Neuronal stem cell (in vitro differentiated cells): ENCODE measurements around the gene RARA.
"Not testable (repeated sequence)": the region's sequence is repeated elsewhere in the genome, so short reads cannot be mapped to it uniquely, and the experiment has no call there.

Experiments used
- DNase-seq: peaks from one replicate; pipeline ENCODE4 v3.0.0-alpha.2; 2013; ENCODE audit warnings: low spot score
- H2AFZ ChIP-seq: one replicate; pipeline ENCODE4 v1.6.1; 2013; ENCODE audit warnings: mild to moderate bottlenecking, low read length, inconsistent platforms
- H2AK5ac ChIP-seq: 2 replicates; pipeline ENCODE4 v1.6.1; 2013; ENCODE audit warnings: low read depth, mild to moderate bottlenecking, inconsistent platforms, low read length, moderate library complexity, mixed read lengths
- H2BK120ac ChIP-seq: 2 replicates; pipeline ENCODE4 v1.6.1; 2013; ENCODE audit warnings: low read depth, mild to moderate bottlenecking, inconsistent platforms, low read length, moderate library complexity, mixed read lengths
- H2BK12ac ChIP-seq: one replicate; pipeline ENCODE4 v1.6.1; 2013; ENCODE audit warnings: low read length, inconsistent platforms
- H2BK15ac ChIP-seq: 2 replicates; pipeline ENCODE4 v1.6.1; 2013; ENCODE audit warnings: mild to moderate bottlenecking, low read length, inconsistent platforms, mixed read lengths
- H2BK5ac ChIP-seq: one replicate; pipeline ENCODE4 v1.6.1; 2013; ENCODE audit warnings: inconsistent platforms, mild to moderate bottlenecking, low read length, moderate library complexity
- H3K14ac ChIP-seq: one replicate; pipeline ENCODE4 v1.6.1; 2013; ENCODE audit warnings: low read length, inconsistent platforms
- H3K18ac ChIP-seq: 2 replicates; pipeline ENCODE4 v1.6.1; 2013; ENCODE audit warnings: low read length, inconsistent platforms
- H3K23ac ChIP-seq: 2 replicates; pipeline ENCODE4 v1.6.1; 2013; ENCODE audit warnings: low read depth, mild to moderate bottlenecking, mixed read lengths, low read length, inconsistent platforms; ENCODE audit not compliant: poor library complexity
- H3K27ac ChIP-seq: replicated peaks from 3 replicates; pipeline ENCODE4 v1.5.1; 2013; ENCODE audit warnings: low read length, inconsistent platforms
- H3K27me3 ChIP-seq, 3 experiments: 2 replicates each; pipeline ENCODE4 v1.6.1; 2013; ENCODE audit warnings: low read length in 3 of 3, mild to moderate bottlenecking in 2 of 3, inconsistent platforms in 1 of 3, low read depth in 1 of 3, mixed read lengths in 1 of 3, moderate library complexity in 1 of 3; ENCODE audit not compliant: control insufficient read depth in 3 of 3, insufficient read depth in 3 of 3
- H3K36me3 ChIP-seq, 2 donors: replicated peaks in 1 of 2; 2 replicates each; pipeline ENCODE4 v1.6.1; 2013; ENCODE audit warnings: low read length in 2 of 2; ENCODE audit not compliant: control insufficient read depth in 2 of 2, insufficient read depth in 2 of 2
- H3K4ac ChIP-seq: 2 replicates; pipeline ENCODE4 v1.6.1; 2013; ENCODE audit warnings: inconsistent platforms, mild to moderate bottlenecking, low read length, moderate library complexity
- H3K4me1 ChIP-seq, 2 donors: 1 replicate in 1 of 2; 2 replicates in 1 of 2; pipeline ENCODE4 v1.6.1; 2013; ENCODE audit warnings: low read length in 2 of 2, low read depth in 1 of 2; ENCODE audit not compliant: control insufficient read depth in 2 of 2, insufficient read depth in 1 of 2
- H3K4me2 ChIP-seq: one replicate; pipeline ENCODE4 v1.6.1; 2013; ENCODE audit warnings: mild to moderate bottlenecking, low read length, inconsistent platforms; ENCODE audit not compliant: insufficient read depth, poor library complexity, severe bottlenecking
- H3K4me3 ChIP-seq, 2 donors: 2 replicates each; pipeline ENCODE4 v1.5.1; 2013; ENCODE audit warnings: low read length in 2 of 2, mild to moderate bottlenecking in 2 of 2, inconsistent platforms in 1 of 2, moderate library complexity in 1 of 2
- H3K79me1 ChIP-seq: one replicate; pipeline ENCODE4 v1.6.1; 2013; ENCODE audit warnings: low read depth, mild to moderate bottlenecking, inconsistent platforms, low read length, moderate library complexity
- H3K9ac ChIP-seq: one replicate; pipeline ENCODE4 v1.6.1; 2013; ENCODE audit warnings: mild to moderate bottlenecking, low read depth, low read length, inconsistent platforms; ENCODE audit not compliant: poor library complexity
- H3K9me3 ChIP-seq, 2 donors: replicated peaks in 1 of 2; 2 replicates each; pipeline versions ENCODE3 to v1.6.1; 2013; ENCODE audit warnings: low read length in 2 of 2, mild to moderate bottlenecking in 2 of 2, inconsistent platforms in 1 of 2, low read depth in 1 of 2, mixed read lengths in 1 of 2, moderate library complexity in 1 of 2; ENCODE audit not compliant: control insufficient read depth in 2 of 2, insufficient read depth in 1 of 2
- H4K8ac ChIP-seq: one replicate; pipeline ENCODE4 v1.6.1; 2013; ENCODE audit warnings: low read depth, mild to moderate bottlenecking, inconsistent platforms, low read length, moderate library complexity
- H4K91ac ChIP-seq: one replicate; pipeline ENCODE4 v1.6.1; 2013; ENCODE audit warnings: low read length, low read depth, mild to moderate bottlenecking, inconsistent platforms; ENCODE audit not compliant: poor library complexity
- WGBS, 2 donors: extraction: QIAGEN DNeasy Blood & Tissue Kit; methylation state at CpG; one replicate each; pipeline ENCODE4 v1.1.7; 2013; ENCODE audit warnings: missing lambda C conversion rate in 2 of 2, mixed read lengths in 1 of 2; ENCODE audit not compliant: insufficient read length in 2 of 2, insufficient replicate concordance in 1 of 2; ENCODE audit errors: extremely low coverage in 2 of 2; 5-methylcytosine and 5-hydroxymethylcytosine counted together

Gene RARA

DNA sequence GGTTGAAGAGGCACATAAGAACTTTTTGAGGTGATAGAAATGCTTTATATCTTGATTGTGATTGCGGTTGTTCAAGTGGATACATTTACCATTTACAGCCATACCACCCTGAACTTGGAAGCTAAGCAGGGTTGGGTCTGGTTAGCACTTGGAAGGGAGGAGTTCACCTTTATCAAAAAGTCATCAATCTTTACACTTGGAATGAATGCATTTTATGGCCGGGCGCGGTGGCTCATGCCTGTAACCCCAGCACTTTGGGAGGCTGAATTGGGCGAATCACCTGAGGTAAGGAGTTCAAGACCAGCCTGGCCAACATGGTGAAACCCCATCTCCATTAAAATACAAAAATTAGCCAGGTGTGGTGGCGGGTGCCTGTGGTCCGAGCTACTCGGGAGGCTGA lies 65.0 kb downstream of the RARA start:
- H2AFZ ChIP-seq, result no peak overlapping the region
- no peaks in the 10 kb centered on the region for H3K4me1 ChIP-seq
- no peak overlapping the region for H2BK12ac ChIP-seq
- H2AK5ac ChIP-seq, result no peak overlapping the region
- no peak overlapping the region for H4K8ac ChIP-seq
- peaks cover 2% of the 10 kb centered on the region in 2 donors for H3K9me3 ChIP-seq
- no peak overlapping the region for H3K4me2 ChIP-seq
- H3K18ac ChIP-seq, result no peak overlapping the region
- H2BK15ac ChIP-seq, result no peak overlapping the region
- no peak overlapping the region for H3K14ac ChIP-seq
- no peak overlapping the region for H3K9ac ChIP-seq
- H2BK120ac ChIP-seq, result no peak overlapping the region
- H3K79me1 ChIP-seq, result no peaks in the 10 kb centered on the region
- H3K27ac ChIP-seq, result no peak overlapping the region
- H3K36me3 ChIP-seq, result no peaks in the 10 kb centered on the region
- no peak overlapping the region for H3K23ac ChIP-seq
- H3K4me3 ChIP-seq, result no peak overlapping the region
- no peak overlapping the region for H3K4ac ChIP-seq
- DNase-seq, result no peak
- no peak overlapping the region for H4K91ac ChIP-seq
- H2BK5ac ChIP-seq, result no peak overlapping the region
- no CpG with 5 or more reads among the region's 8 CpGs for WGBS, 2 donors
- H3K27me3 ChIP-seq, result no peaks in the 10 kb centered on the region

DNA sequence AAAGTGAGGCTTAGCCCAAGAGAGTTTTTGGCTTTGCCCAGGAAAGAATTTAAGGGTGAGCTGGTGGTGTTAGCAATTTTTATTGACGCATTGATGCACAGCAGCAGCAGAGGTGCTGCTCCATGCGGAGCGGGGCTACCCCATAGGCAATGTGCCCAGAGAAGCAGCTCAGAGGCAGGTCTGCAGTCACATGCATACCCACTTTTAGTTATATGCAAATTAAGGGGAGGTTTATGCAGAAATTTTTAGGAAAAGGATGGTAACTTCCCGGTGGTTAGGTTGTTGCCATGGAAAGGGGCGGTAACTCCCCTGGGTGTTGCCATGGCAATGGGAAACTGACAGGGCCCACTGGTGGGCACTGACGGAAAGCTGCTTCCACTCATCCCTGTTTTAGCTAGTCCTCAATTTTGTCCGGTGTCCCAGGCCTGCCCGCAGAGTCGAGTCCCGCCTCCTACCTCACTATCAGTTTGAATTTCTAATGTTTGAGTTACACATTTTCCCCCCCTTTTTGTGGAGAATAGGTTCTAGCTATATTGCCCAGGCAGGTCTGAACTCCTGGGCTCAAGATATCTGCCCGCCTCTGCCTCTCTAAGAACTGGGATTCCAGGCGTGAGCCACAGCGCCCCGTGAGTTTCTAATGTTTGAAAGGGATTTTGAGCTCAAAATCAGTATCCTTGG lies 66.0 kb downstream of the RARA start:
- H2BK15ac ChIP-seq, result no peak overlapping the region
- H3K4me2 ChIP-seq, result no peak overlapping the region
- H2BK5ac ChIP-seq, result no peak overlapping the region
- no peak overlapping the region for H4K8ac ChIP-seq
- no peak overlapping the region for H3K4ac ChIP-seq
- H3K23ac ChIP-seq, result no peak overlapping the region
- H3K4me1 ChIP-seq, result no peaks in the 10 kb centered on the region
- no peak overlapping the region for H3K27ac ChIP-seq
- H3K18ac ChIP-seq, result no peak overlapping the region
- no peak overlapping the region for H3K9ac ChIP-seq
- no peaks in the 10 kb centered on the region for H3K36me3 ChIP-seq
- no peak overlapping the region for H2BK120ac ChIP-seq
- H3K79me1 ChIP-seq, result no peaks in the 10 kb centered on the region
- no peak overlapping the region for H2BK12ac ChIP-seq
- H3K14ac ChIP-seq, result no peak overlapping the region
- H3K27me3 ChIP-seq, result no peaks in the 10 kb centered on the region
- DNase-seq, result no peak
- H4K91ac ChIP-seq, result no peak overlapping the region
- H3K4me3 ChIP-seq, result no peak overlapping the region
- no peak overlapping the region for H2AFZ ChIP-seq
- no CpG with 5 or more reads among the region's 14 CpGs for WGBS, 2 donors
- H3K9me3 ChIP-seq, result peaks cover under 1 to 2% of the 10 kb centered on the region in 2 donors
- no peak overlapping the region for H2AK5ac ChIP-seq

DNA sequence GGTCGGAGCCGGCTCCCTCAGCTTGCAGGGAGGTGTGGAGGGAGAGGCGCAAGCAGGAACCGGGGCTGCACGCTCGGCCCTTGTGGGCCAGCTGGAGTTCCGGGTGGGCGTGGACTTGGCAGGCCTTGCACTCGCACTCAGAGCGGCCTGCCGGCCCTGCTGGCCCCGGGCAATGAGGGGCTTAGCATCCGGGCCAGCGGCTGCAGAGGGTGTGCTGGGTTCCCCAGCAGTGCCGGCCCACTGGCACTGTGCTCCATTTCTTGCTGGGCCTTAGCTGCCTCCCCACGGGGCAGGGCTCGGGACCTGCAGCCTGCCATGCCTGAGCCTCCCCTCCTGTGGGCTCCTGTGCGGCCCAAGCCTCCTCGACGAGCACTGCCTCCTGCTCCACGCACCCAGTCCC lies 66.8 kb downstream of the RARA start:
- H3K27me3 ChIP-seq, H3K36me3 ChIP-seq, H2AK5ac ChIP-seq, H3K27ac ChIP-seq, H2BK120ac ChIP-seq, H2BK5ac ChIP-seq, H3K4me3 ChIP-seq, H3K9ac ChIP-seq, H3K23ac ChIP-seq, H3K4me2 ChIP-seq, H4K8ac ChIP-seq, H3K79me1 ChIP-seq, H3K14ac ChIP-seq, H4K91ac ChIP-seq, H3K4ac ChIP-seq, H2BK15ac ChIP-seq, H2BK12ac ChIP-seq, H3K18ac ChIP-seq, H3K4me1 ChIP-seq, H2AFZ ChIP-seq, DNase-seq, H3K9me3 ChIP-seq: not testable (repeated sequence)
- no CpG with 5 or more reads among the region's 21 CpGs for WGBS, 2 donors

DNA sequence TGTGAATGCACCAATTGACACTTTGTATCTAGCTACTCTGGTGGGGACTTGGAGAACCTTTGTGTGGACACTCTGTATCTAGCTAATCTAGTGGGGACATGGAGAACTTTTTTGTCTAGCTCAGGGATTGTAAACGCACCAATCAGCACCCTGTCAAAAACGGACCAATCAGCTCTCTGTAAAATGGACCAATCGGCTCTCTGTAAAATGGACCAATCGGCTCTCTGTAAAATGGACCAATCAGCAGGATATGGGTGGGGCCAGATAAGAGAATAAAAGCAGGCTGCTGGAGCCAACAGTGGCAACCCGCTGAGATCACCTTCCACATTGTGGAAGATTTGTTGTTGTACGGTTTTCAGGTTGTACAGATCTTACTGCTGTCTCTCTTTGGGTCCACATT lies 67.6 kb downstream of the RARA start:
- H3K4me2 ChIP-seq, H3K18ac ChIP-seq, H2AK5ac ChIP-seq, H3K27ac ChIP-seq, H3K27me3 ChIP-seq, H2BK12ac ChIP-seq, H3K4ac ChIP-seq, H4K8ac ChIP-seq, H3K36me3 ChIP-seq, H3K79me1 ChIP-seq, H4K91ac ChIP-seq, H2BK15ac ChIP-seq, H3K9ac ChIP-seq, H3K4me1 ChIP-seq, H3K23ac ChIP-seq, H2BK5ac ChIP-seq, H3K4me3 ChIP-seq, H2BK120ac ChIP-seq, DNase-seq, H3K9me3 ChIP-seq, H3K14ac ChIP-seq: not testable (repeated sequence)
- H2AFZ ChIP-seq, result peak overlapping the region; percentile 49
- no CpG with 5 or more reads among the region's 6 CpGs for WGBS, 2 donors
